Neuronal stem cell (in vitro differentiated cells): ENCODE results near the gene IGF1R. TPM values are rescaled to one million over a fixed set of nuclear protein-coding genes. Genes with fewer than 3 reads are reported as not detected.

Experiments used
- DNase-seq: peaks from one replicate; pipeline ENCODE4 v3.0.0-alpha.2; 2013; ENCODE audit warnings: low spot score
- H2AFZ ChIP-seq: one replicate; pipeline ENCODE4 v1.6.1; 2013; ENCODE audit warnings: mild to moderate bottlenecking, low read length, inconsistent platforms
- H2AK5ac ChIP-seq: 2 replicates; pipeline ENCODE4 v1.6.1; 2013; ENCODE audit warnings: low read depth, mild to moderate bottlenecking, inconsistent platforms, low read length, moderate library complexity, mixed read lengths
- H2BK120ac ChIP-seq: 2 replicates; pipeline ENCODE4 v1.6.1; 2013; ENCODE audit warnings: low read depth, mild to moderate bottlenecking, inconsistent platforms, low read length, moderate library complexity, mixed read lengths
- H2BK12ac ChIP-seq: one replicate; pipeline ENCODE4 v1.6.1; 2013; ENCODE audit warnings: low read length, inconsistent platforms
- H2BK15ac ChIP-seq: 2 replicates; pipeline ENCODE4 v1.6.1; 2013; ENCODE audit warnings: mild to moderate bottlenecking, low read length, inconsistent platforms, mixed read lengths
- H2BK5ac ChIP-seq: one replicate; pipeline ENCODE4 v1.6.1; 2013; ENCODE audit warnings: inconsistent platforms, mild to moderate bottlenecking, low read length, moderate library complexity
- H3K14ac ChIP-seq: one replicate; pipeline ENCODE4 v1.6.1; 2013; ENCODE audit warnings: low read length, inconsistent platforms
- H3K18ac ChIP-seq: 2 replicates; pipeline ENCODE4 v1.6.1; 2013; ENCODE audit warnings: low read length, inconsistent platforms
- H3K23ac ChIP-seq: 2 replicates; pipeline ENCODE4 v1.6.1; 2013; ENCODE audit warnings: low read depth, mild to moderate bottlenecking, mixed read lengths, low read length, inconsistent platforms; ENCODE audit not compliant: poor library complexity
- H3K27ac ChIP-seq: replicated peaks from 3 replicates; pipeline ENCODE4 v1.5.1; 2013; ENCODE audit warnings: low read length, inconsistent platforms
- H3K27me3 ChIP-seq, 3 experiments: 2 replicates each; pipeline ENCODE4 v1.6.1; 2013; ENCODE audit warnings: low read length in 3 of 3, mild to moderate bottlenecking in 2 of 3, inconsistent platforms in 1 of 3, low read depth in 1 of 3, mixed read lengths in 1 of 3, moderate library complexity in 1 of 3; ENCODE audit not compliant: control insufficient read depth in 3 of 3, insufficient read depth in 3 of 3
- H3K36me3 ChIP-seq, 2 donors: replicated peaks in 1 of 2; 2 replicates each; pipeline ENCODE4 v1.6.1; 2013; ENCODE audit warnings: low read length in 2 of 2; ENCODE audit not compliant: control insufficient read depth in 2 of 2, insufficient read depth in 2 of 2
- H3K4ac ChIP-seq: 2 replicates; pipeline ENCODE4 v1.6.1; 2013; ENCODE audit warnings: inconsistent platforms, mild to moderate bottlenecking, low read length, moderate library complexity
- H3K4me1 ChIP-seq, 2 donors: 1 replicate in 1 of 2; 2 replicates in 1 of 2; pipeline ENCODE4 v1.6.1; 2013; ENCODE audit warnings: low read length in 2 of 2, low read depth in 1 of 2; ENCODE audit not compliant: control insufficient read depth in 2 of 2, insufficient read depth in 1 of 2
- H3K4me2 ChIP-seq: one replicate; pipeline ENCODE4 v1.6.1; 2013; ENCODE audit warnings: mild to moderate bottlenecking, low read length, inconsistent platforms; ENCODE audit not compliant: insufficient read depth, poor library complexity, severe bottlenecking
- H3K4me3 ChIP-seq, 2 donors: 2 replicates each; pipeline ENCODE4 v1.5.1; 2013; ENCODE audit warnings: low read length in 2 of 2, mild to moderate bottlenecking in 2 of 2, inconsistent platforms in 1 of 2, moderate library complexity in 1 of 2
- H3K79me1 ChIP-seq: one replicate; pipeline ENCODE4 v1.6.1; 2013; ENCODE audit warnings: low read depth, mild to moderate bottlenecking, inconsistent platforms, low read length, moderate library complexity
- H3K9ac ChIP-seq: one replicate; pipeline ENCODE4 v1.6.1; 2013; ENCODE audit warnings: mild to moderate bottlenecking, low read depth, low read length, inconsistent platforms; ENCODE audit not compliant: poor library complexity
- H3K9me3 ChIP-seq, 2 donors: replicated peaks in 1 of 2; 2 replicates each; pipeline versions ENCODE3 to v1.6.1; 2013; ENCODE audit warnings: low read length in 2 of 2, mild to moderate bottlenecking in 2 of 2, inconsistent platforms in 1 of 2, low read depth in 1 of 2, mixed read lengths in 1 of 2, moderate library complexity in 1 of 2; ENCODE audit not compliant: control insufficient read depth in 2 of 2, insufficient read depth in 1 of 2
- H4K8ac ChIP-seq: one replicate; pipeline ENCODE4 v1.6.1; 2013; ENCODE audit warnings: low read depth, mild to moderate bottlenecking, inconsistent platforms, low read length, moderate library complexity
- H4K91ac ChIP-seq: one replicate; pipeline ENCODE4 v1.6.1; 2013; ENCODE audit warnings: low read length, low read depth, mild to moderate bottlenecking, inconsistent platforms; ENCODE audit not compliant: poor library complexity
- WGBS, 2 donors: extraction: QIAGEN DNeasy Blood & Tissue Kit; methylation state at CpG; one replicate each; pipeline ENCODE4 v1.1.7; 2013; ENCODE audit warnings: missing lambda C conversion rate in 2 of 2, mixed read lengths in 1 of 2; ENCODE audit not compliant: insufficient read length in 2 of 2, insufficient replicate concordance in 1 of 2; ENCODE audit errors: extremely low coverage in 2 of 2; 5-methylcytosine and 5-hydroxymethylcytosine counted together
- polyA plus RNA-seq, 2 experiments: library from polyadenylated mRNA; stranded (reverse); fragments of 200-250 nt; gene quantifications; one replicate each; pipeline ENCODE4 v1.2.3, GENCODE V29; 2013

IGF1R gene
- 24.3 TPM for polyA plus RNA-seq (2013, experiment 1 of 2)
- 26.8 TPM for polyA plus RNA-seq (2013, experiment 2 of 2)

GRCh38 chr15:98647774-98648653 is at the start of gene IGF1R:
TSS of gene IGF1R (plus strand) at chr15:98648539. CDS start at chr15:98649582, 1,043 bp downstream.
- Histone ChIP-seq H3K27me3 (no peaks in the 10 kb centered on the region), H3K79me1 (peaks cover 12% of the 10 kb centered on the region), H3K23ac (peak within 1 kb of the TSS; percentile 80), H2AK5ac (peak within 1 kb of the TSS; percentile 68), H3K9me3 (no peaks in the 10 kb centered on the region), H2BK120ac (peak within 1 kb of the TSS; percentile 91), H3K4me3 (peak within 1 kb of the TSS; percentile 59 to 100), H4K8ac (no peak within 1 kb of the TSS), H2AFZ (peak within 1 kb of the TSS; percentile 81), H2BK5ac (peak within 1 kb of the TSS; percentile 96), H2BK15ac (peak within 1 kb of the TSS; percentile 85), H3K18ac (peak within 1 kb of the TSS; percentile 99), H3K4me1 (peaks cover 6 to 18% of the 10 kb centered on the region in 2 donors), H2BK12ac (no peak within 1 kb of the TSS), H3K27ac (peak within 1 kb of the TSS; percentile 97), H3K4ac (peak within 1 kb of the TSS; percentile 95), H3K4me2 (peak within 1 kb of the TSS; percentile 78), H3K36me3 (no peaks in the 10 kb centered on the region), H4K91ac (no peak within 1 kb of the TSS), H3K14ac (no peak within 1 kb of the TSS), H3K9ac (peak within 1 kb of the TSS; percentile 81)
- peak; percentile 92 for DNase-seq
- no CpG with 5 or more reads among the region's 106 CpGs for WGBS, 2 donors

DNA sequence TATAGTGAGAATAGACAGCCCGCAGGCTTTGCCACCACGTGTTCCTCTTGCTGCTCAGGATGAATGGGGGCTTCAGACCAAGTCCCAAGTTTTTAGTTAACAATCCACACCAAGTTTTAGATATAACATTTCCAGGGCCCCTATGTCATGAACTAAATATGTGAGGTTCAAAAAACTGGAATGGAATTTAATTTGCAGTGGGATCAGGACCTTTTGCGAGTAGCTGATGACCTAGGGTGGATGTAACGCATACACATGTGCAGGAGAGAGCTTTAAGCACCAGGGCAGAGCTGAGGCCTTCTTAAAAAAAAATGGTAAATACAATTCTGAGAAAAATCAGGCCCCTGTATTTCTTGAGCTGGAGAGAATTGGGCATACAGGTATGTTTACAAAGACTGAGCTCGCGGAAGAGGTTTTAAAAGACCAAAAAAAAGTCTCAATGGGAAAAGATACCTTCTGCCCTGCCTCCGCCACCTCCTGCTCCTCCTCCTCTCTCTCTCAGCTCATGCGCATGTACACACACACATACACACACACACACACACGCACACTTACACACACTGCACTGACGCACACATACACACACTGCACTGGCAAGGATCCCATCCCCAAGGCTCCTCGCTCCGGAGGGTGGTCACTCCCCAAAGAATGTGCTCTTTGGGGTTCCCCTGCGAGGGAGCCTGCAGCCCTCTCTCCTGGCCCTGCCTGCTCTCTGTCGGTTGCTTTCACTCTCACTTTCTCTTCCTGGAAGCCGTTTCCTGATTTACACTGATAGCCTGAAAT is 48.2 kb upstream of the IGF1R start:
- H3K27me3 ChIP-seq, result peaks cover 0 to 3% (median 0%) of the 10 kb centered on the region in 3 experiments
- H4K91ac ChIP-seq, result no peak overlapping the region
- peak overlapping the region in 1 of 2 donors; percentile 47 for H3K4me3 ChIP-seq
- no peak overlapping the region for H3K23ac ChIP-seq
- no peak overlapping the region for H3K27ac ChIP-seq
- no peak overlapping the region for H2BK15ac ChIP-seq
- H2BK12ac ChIP-seq, result no peak overlapping the region
- no peak overlapping the region for H3K4ac ChIP-seq
- H3K9ac ChIP-seq, result peak overlapping the region; percentile 70
- H2BK5ac ChIP-seq, result no peak overlapping the region
- peaks cover 4 to 8% of the 10 kb centered on the region in 2 donors for H3K4me1 ChIP-seq
- no peak overlapping the region for H2AK5ac ChIP-seq
- DNase-seq, result no peak
- peak overlapping the region; percentile 73 for H3K18ac ChIP-seq
- peaks cover 3 to 5% of the 10 kb centered on the region in 2 donors for H3K9me3 ChIP-seq
- no peak overlapping the region for H4K8ac ChIP-seq
- no peak overlapping the region for H3K14ac ChIP-seq
- H3K4me2 ChIP-seq, result no peak overlapping the region
- no peak overlapping the region for H2BK120ac ChIP-seq
- H2AFZ ChIP-seq, result peak overlapping the region; percentile 90
- no CpG with 5 or more reads among the region's 15 CpGs for WGBS, 2 donors
- H3K79me1 ChIP-seq, result no peaks in the 10 kb centered on the region
- H3K36me3 ChIP-seq, result no peaks in the 10 kb centered on the region

DNA sequence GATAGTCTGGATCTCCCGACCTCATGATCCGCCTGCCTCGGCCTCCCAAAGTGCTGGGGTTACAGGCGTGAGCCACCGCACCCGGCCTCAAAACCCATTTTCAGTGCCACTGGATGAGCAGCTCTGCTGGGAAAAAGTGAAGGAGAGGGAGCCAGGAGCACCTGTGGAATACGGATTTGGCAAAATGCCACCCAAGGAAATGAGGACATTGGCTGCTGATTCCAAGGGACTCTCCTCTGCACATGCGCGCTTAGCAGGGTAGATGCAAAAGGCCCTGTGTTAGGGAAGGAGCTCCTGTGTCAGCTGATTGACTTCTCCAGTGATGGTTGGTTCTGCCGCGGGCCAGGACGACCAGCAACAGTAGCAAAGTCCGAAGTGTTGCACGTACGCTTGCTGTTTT is 43.4 kb upstream of the IGF1R start:
- no peak overlapping the region for H2BK120ac ChIP-seq
- no peak overlapping the region for H3K4me3 ChIP-seq
- no peak overlapping the region for H2BK12ac ChIP-seq
- no peak overlapping the region for H2AK5ac ChIP-seq
- no peaks in the 10 kb centered on the region for H3K79me1 ChIP-seq
- no peak overlapping the region for H3K4me2 ChIP-seq
- H3K9ac ChIP-seq, result no peak overlapping the region
- no peak overlapping the region for H3K23ac ChIP-seq
- no peaks in the 10 kb centered on the region for H3K36me3 ChIP-seq
- H3K18ac ChIP-seq, result no peak overlapping the region
- no peak overlapping the region for H4K91ac ChIP-seq
- H2BK5ac ChIP-seq, result no peak overlapping the region
- no peaks in the 10 kb centered on the region for H3K27me3 ChIP-seq
- H2AFZ ChIP-seq, result no peak overlapping the region
- no peak overlapping the region for H3K14ac ChIP-seq
- no peak overlapping the region for H3K27ac ChIP-seq
- no peak overlapping the region for H3K4ac ChIP-seq
- no CpG with 5 or more reads among the region's 15 CpGs for WGBS, 2 donors
- peaks cover 3 to 5% of the 10 kb centered on the region in 2 donors for H3K9me3 ChIP-seq
- peaks cover 4 to 13% of the 10 kb centered on the region in 2 donors for H3K4me1 ChIP-seq
- H4K8ac ChIP-seq, result no peak overlapping the region
- DNase-seq, result no peak
- H2BK15ac ChIP-seq, result no peak overlapping the region
